GM18519 (cell line): ENCODE measurements around the gene MAP1LC3B.

Experiments used
- ATAC-seq: cut with Tn5 transposase; IDR thresholded peaks from one replicate; pipeline ENCODE4 v1.9.1; 2021; ENCODE audit warnings: mild to moderate bottlenecking, moderate library complexity; ENCODE audit not compliant: unreplicated experiment, low FRiP score

MAP1LC3B gene

GRCh38 chr16:87448866-87449265 is 56.7 kb downstream of the MAP1LC3B start:
- no peak for ATAC-seq

GRCh38 chr16:87451563-87452210 is 59.6 kb downstream of the MAP1LC3B start:
- no peak for ATAC-seq

- no peak for ATAC-seq
Measured at GRCh38 chr16:87453326-87453725, 61.2 kb downstream of the MAP1LC3B start.
